AG08395 (cell line): ENCODE measurements around the gene WASHC4.

Experiments used
- DNase-seq: peaks from one replicate; pipeline ENCODE4 v3.0.0; 2012; ENCODE audit warnings: mixed read lengths, low spot score

Gene WASHC4

GRCh38 chr12:105206686-105207374, 99.3 kb downstream of the WASHC4 start:
- DNase-seq = no peak

DNA sequence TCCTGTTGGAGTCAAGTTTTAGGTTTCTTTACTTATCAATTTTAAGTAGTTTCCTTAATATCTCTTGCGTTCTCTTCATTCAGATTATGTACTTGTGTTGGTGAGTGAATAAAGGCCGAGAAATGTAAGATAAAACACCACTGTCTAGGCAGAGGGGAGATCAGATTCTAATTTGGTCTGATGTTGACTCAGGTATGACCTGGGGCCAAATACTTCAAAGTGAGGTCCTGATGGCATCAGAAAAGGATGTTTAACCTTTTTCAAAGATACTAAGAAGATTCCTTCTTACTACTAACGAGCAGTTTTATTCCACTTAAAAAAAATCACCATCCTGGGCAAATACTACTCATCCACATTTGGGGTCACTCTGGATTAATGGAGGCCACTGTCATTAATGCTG, 101.6 kb downstream of the WASHC4 start:
- no peak for DNase-seq

- DNase-seq = peak; percentile 75
These were observed 104.9 kb downstream of the WASHC4 start for GRCh38 chr12:105212438-105212837.

- peak; percentile 52 for DNase-seq
These were observed 106.6 kb downstream of the WASHC4 start for GRCh38 chr12:105214148-105214547.

DNA sequence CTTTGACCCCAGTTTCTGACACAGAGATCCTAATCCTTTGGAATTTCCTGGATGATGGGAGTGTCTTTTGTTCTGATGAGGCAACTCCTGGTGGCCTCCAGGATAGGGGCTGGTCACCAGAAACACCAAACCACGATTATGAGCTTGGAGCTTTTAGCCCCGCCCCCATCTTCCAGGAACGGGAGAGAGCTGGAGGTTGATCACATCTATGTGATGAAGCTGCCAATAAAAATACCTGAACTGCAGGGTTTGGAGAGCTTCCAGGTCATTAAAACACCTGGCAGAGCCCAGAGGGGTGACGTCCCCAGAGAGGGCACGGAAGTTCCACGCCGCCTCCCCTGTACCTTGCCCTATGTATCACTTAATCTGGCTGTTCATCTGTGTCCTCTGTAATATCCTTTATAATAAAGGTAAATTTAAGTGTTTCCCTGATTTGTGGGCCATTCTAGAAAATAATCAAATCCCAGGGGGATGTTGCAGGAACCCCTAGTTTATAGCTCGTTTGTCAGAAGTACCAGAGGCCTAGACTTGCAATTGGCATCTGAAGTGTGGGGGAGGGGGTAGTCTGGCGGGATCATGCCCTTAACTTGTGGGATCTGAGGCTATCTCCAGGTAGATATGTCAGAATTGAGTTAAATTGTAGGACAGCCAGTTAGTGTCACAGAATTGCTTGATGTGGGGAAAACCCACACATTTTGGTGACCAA, 107.3 kb downstream of the WASHC4 start:
- DNase-seq = no peak

DNA sequence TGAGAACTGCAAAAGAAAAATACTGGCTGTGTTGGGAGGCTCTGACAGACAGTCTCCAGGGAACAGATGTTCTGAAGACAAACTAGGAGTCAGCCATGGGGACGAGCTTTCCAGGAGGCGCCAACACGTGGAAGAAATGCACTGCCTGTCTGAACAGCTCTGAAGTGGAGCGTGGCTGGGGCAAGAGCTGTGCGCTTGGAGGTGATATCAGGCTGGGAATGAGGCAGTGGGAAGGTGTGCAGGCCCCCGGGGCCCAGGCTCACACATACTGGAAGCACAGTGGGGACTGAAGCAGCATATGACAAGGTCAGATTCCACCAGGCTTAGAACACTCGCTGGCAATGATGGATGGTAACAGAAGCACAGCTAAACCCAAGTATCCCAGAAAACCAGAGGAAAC, 110.9 kb downstream of the WASHC4 start:
- no peak for DNase-seq
